Neuronal stem cell (in vitro differentiated cells): Measurements from ENCODE around the gene INSR.

Experiments
- DNase-seq: peaks from one replicate; pipeline ENCODE4 v3.0.0-alpha.2; 2013; ENCODE audit warnings: low spot score
- H2AFZ ChIP-seq: one replicate; pipeline ENCODE4 v1.6.1; 2013; ENCODE audit warnings: mild to moderate bottlenecking, low read length, inconsistent platforms
- H2AK5ac ChIP-seq: 2 replicates; pipeline ENCODE4 v1.6.1; 2013; ENCODE audit warnings: low read depth, mild to moderate bottlenecking, inconsistent platforms, low read length, moderate library complexity, mixed read lengths
- H2BK120ac ChIP-seq: 2 replicates; pipeline ENCODE4 v1.6.1; 2013; ENCODE audit warnings: low read depth, mild to moderate bottlenecking, inconsistent platforms, low read length, moderate library complexity, mixed read lengths
- H2BK12ac ChIP-seq: one replicate; pipeline ENCODE4 v1.6.1; 2013; ENCODE audit warnings: low read length, inconsistent platforms
- H2BK15ac ChIP-seq: 2 replicates; pipeline ENCODE4 v1.6.1; 2013; ENCODE audit warnings: mild to moderate bottlenecking, low read length, inconsistent platforms, mixed read lengths
- H2BK5ac ChIP-seq: one replicate; pipeline ENCODE4 v1.6.1; 2013; ENCODE audit warnings: inconsistent platforms, mild to moderate bottlenecking, low read length, moderate library complexity
- H3K14ac ChIP-seq: one replicate; pipeline ENCODE4 v1.6.1; 2013; ENCODE audit warnings: low read length, inconsistent platforms
- H3K18ac ChIP-seq: 2 replicates; pipeline ENCODE4 v1.6.1; 2013; ENCODE audit warnings: low read length, inconsistent platforms
- H3K23ac ChIP-seq: 2 replicates; pipeline ENCODE4 v1.6.1; 2013; ENCODE audit warnings: low read depth, mild to moderate bottlenecking, mixed read lengths, low read length, inconsistent platforms; ENCODE audit not compliant: poor library complexity
- H3K27ac ChIP-seq: replicated peaks from 3 replicates; pipeline ENCODE4 v1.5.1; 2013; ENCODE audit warnings: low read length, inconsistent platforms
- H3K27me3 ChIP-seq, 3 experiments: 2 replicates each; pipeline ENCODE4 v1.6.1; 2013; ENCODE audit warnings: low read length in 3 of 3, mild to moderate bottlenecking in 2 of 3, inconsistent platforms in 1 of 3, low read depth in 1 of 3, mixed read lengths in 1 of 3, moderate library complexity in 1 of 3; ENCODE audit not compliant: control insufficient read depth in 3 of 3, insufficient read depth in 3 of 3
- H3K36me3 ChIP-seq, 2 donors: replicated peaks in 1 of 2; 2 replicates each; pipeline ENCODE4 v1.6.1; 2013; ENCODE audit warnings: low read length in 2 of 2; ENCODE audit not compliant: control insufficient read depth in 2 of 2, insufficient read depth in 2 of 2
- H3K4ac ChIP-seq: 2 replicates; pipeline ENCODE4 v1.6.1; 2013; ENCODE audit warnings: inconsistent platforms, mild to moderate bottlenecking, low read length, moderate library complexity
- H3K4me1 ChIP-seq, 2 donors: 1 replicate in 1 of 2; 2 replicates in 1 of 2; pipeline ENCODE4 v1.6.1; 2013; ENCODE audit warnings: low read length in 2 of 2, low read depth in 1 of 2; ENCODE audit not compliant: control insufficient read depth in 2 of 2, insufficient read depth in 1 of 2
- H3K4me2 ChIP-seq: one replicate; pipeline ENCODE4 v1.6.1; 2013; ENCODE audit warnings: mild to moderate bottlenecking, low read length, inconsistent platforms; ENCODE audit not compliant: insufficient read depth, poor library complexity, severe bottlenecking
- H3K4me3 ChIP-seq, 2 donors: 2 replicates each; pipeline ENCODE4 v1.5.1; 2013; ENCODE audit warnings: low read length in 2 of 2, mild to moderate bottlenecking in 2 of 2, inconsistent platforms in 1 of 2, moderate library complexity in 1 of 2
- H3K79me1 ChIP-seq: one replicate; pipeline ENCODE4 v1.6.1; 2013; ENCODE audit warnings: low read depth, mild to moderate bottlenecking, inconsistent platforms, low read length, moderate library complexity
- H3K9ac ChIP-seq: one replicate; pipeline ENCODE4 v1.6.1; 2013; ENCODE audit warnings: mild to moderate bottlenecking, low read depth, low read length, inconsistent platforms; ENCODE audit not compliant: poor library complexity
- H3K9me3 ChIP-seq, 2 donors: replicated peaks in 1 of 2; 2 replicates each; pipeline versions ENCODE3 to v1.6.1; 2013; ENCODE audit warnings: low read length in 2 of 2, mild to moderate bottlenecking in 2 of 2, inconsistent platforms in 1 of 2, low read depth in 1 of 2, mixed read lengths in 1 of 2, moderate library complexity in 1 of 2; ENCODE audit not compliant: control insufficient read depth in 2 of 2, insufficient read depth in 1 of 2
- H4K8ac ChIP-seq: one replicate; pipeline ENCODE4 v1.6.1; 2013; ENCODE audit warnings: low read depth, mild to moderate bottlenecking, inconsistent platforms, low read length, moderate library complexity
- H4K91ac ChIP-seq: one replicate; pipeline ENCODE4 v1.6.1; 2013; ENCODE audit warnings: low read length, low read depth, mild to moderate bottlenecking, inconsistent platforms; ENCODE audit not compliant: poor library complexity
- WGBS, 2 donors: extraction: QIAGEN DNeasy Blood & Tissue Kit; methylation state at CpG; one replicate each; pipeline ENCODE4 v1.1.7; 2013; ENCODE audit warnings: missing lambda C conversion rate in 2 of 2, mixed read lengths in 1 of 2; ENCODE audit not compliant: insufficient read length in 2 of 2, insufficient replicate concordance in 1 of 2; ENCODE audit errors: extremely low coverage in 2 of 2; 5-methylcytosine and 5-hydroxymethylcytosine counted together

INSR gene

DNA sequence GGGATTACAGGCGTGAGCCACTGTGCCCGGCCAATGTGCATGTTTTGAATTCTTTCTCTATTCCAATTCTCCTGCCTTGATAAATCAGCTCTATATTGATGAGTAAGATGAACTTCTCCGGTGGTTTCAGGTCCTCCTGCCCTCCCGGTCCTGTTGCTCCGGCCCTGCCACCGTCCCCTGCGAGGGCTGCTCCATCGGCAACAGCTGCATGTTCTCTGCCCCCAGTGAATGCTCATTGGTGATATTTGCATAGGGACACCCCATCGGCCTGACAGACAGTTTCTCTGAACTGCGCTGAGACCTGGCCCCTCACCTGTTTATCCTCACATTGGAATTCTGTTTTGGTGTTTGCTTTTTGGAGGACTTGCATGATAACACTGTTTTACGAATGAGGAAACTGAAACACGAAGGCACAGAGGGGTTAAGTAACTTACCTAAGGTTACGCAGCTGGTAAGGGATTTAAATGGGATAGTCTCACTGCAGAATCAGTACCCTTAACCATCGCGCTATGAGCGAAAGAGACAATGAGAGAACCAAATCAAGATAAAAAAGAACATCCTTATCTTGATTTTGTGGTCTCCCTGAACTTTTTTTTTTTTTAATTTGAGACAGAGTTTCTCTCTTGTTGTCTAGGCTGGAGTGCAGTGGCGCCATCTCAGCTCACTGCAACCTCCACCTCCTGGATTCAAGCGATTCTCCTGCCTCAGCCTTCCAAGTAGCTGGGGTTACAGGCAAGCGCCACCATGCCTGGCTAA lies 192.5 kb downstream of the INSR start:
- no peak overlapping the region for H3K23ac ChIP-seq
- no peak overlapping the region for H3K4me2 ChIP-seq
- no peak overlapping the region for H2BK15ac ChIP-seq
- H2BK5ac ChIP-seq = no peak overlapping the region
- H2BK120ac ChIP-seq = no peak overlapping the region
- H3K4ac ChIP-seq = no peak overlapping the region
- no peak overlapping the region for H2AFZ ChIP-seq
- no peak overlapping the region for H3K27ac ChIP-seq
- H2BK12ac ChIP-seq = no peak overlapping the region
- no peak overlapping the region for H3K9ac ChIP-seq
- no peak overlapping the region for H3K14ac ChIP-seq
- H4K8ac ChIP-seq = no peak overlapping the region
- DNase-seq = no peak
- H4K91ac ChIP-seq = no peak overlapping the region
- no peaks in the 10 kb centered on the region for H3K36me3 ChIP-seq
- peaks cover 3 to 13% of the 10 kb centered on the region in 2 donors for H3K9me3 ChIP-seq
- H2AK5ac ChIP-seq = peak overlapping the region; percentile 71
- WGBS, 2 donors = no CpG with 5 or more reads among the region's 19 CpGs
- no peaks in the 10 kb centered on the region for H3K79me1 ChIP-seq
- H3K4me3 ChIP-seq = no peak overlapping the region
- no peak overlapping the region for H3K18ac ChIP-seq
- no peaks in the 10 kb centered on the region for H3K27me3 ChIP-seq
- peaks cover 0 to 5% of the 10 kb centered on the region in 2 donors for H3K4me1 ChIP-seq

- Histone ChIP-seq H3K14ac (no peak overlapping the region), H4K91ac (no peak overlapping the region), H2AFZ (peak overlapping the region; percentile 81), H3K79me1 (no peaks in the 10 kb centered on the region), H3K9me3 (peaks cover 5 to 29% of the 10 kb centered on the region in 2 donors), H3K9ac (peak overlapping the region; percentile 87), H3K4me1 (peaks cover 0 to 5% of the 10 kb centered on the region in 2 donors), H2BK12ac (no peak overlapping the region), H3K4me2 (peak overlapping the region; percentile 64), H3K18ac (peak overlapping the region; percentile 98), H3K4me3 (peak overlapping the region; percentile 67 to 95), H3K27ac (peak overlapping the region; percentile 99), H2BK5ac (peak overlapping the region; percentile 92), H3K36me3 (peaks cover 0 to 3% of the 10 kb centered on the region in 2 donors), H3K23ac (no peak overlapping the region), H3K27me3 (no peaks in the 10 kb centered on the region), H2BK120ac (no peak overlapping the region), H2AK5ac (no peak overlapping the region), H2BK15ac (no peak overlapping the region), H3K4ac (no peak overlapping the region), H4K8ac (no peak overlapping the region)
- DNase-seq = no peak
- no CpG with 5 or more reads among the region's 9 CpGs for WGBS, 2 donors
Measured at GRCh38 chr19:7099597-7099921, 194.7 kb downstream of the INSR start.

- Histone ChIP-seq H4K8ac (peak overlapping the region; percentile 73), H3K14ac (no peak overlapping the region), H3K4ac (no peak overlapping the region), H2AK5ac (no peak overlapping the region), H3K4me3 (peak overlapping the region; percentile 67 to 95), H3K23ac (peak overlapping the region; percentile 95), H2BK12ac (no peak overlapping the region), H3K4me1 (peaks cover 0 to 5% of the 10 kb centered on the region in 2 donors), H2BK120ac (no peak overlapping the region), H3K9ac (peak overlapping the region; percentile 99), H3K9me3 (peaks cover 5 to 30% of the 10 kb centered on the region in 2 donors), H3K4me2 (peak overlapping the region; percentile 64), H3K36me3 (peaks cover 0 to 3% of the 10 kb centered on the region in 2 donors), H2BK5ac (peak overlapping the region; percentile 92), H2AFZ (peak overlapping the region; percentile 81), H3K27ac (peak overlapping the region; percentile 99), H3K27me3 (no peaks in the 10 kb centered on the region), H3K18ac (peak overlapping the region; percentile 100), H2BK15ac (peak overlapping the region; percentile 62), H4K91ac (no peak overlapping the region), H3K79me1 (no peaks in the 10 kb centered on the region)
- peak; percentile 92 for DNase-seq
- WGBS, 2 donors = no CpG with 5 or more reads among the region's 78 CpGs
Measured at GRCh38 chr19:7098701-7099596, 195.3 kb downstream of the INSR start.

GRCh38 chr19:7098096-7098495 lies 196.1 kb downstream of the INSR start:
- Histone ChIP-seq H3K4ac (no peak overlapping the region), H3K36me3 (peaks cover 0 to 3% of the 10 kb centered on the region in 2 donors), H3K27me3 (no peaks in the 10 kb centered on the region), H3K14ac (no peak overlapping the region), H2BK120ac (no peak overlapping the region), H3K27ac (no peak overlapping the region), H2AK5ac (no peak overlapping the region), H3K23ac (no peak overlapping the region), H3K4me2 (no peak overlapping the region), H2BK15ac (no peak overlapping the region), H3K18ac (no peak overlapping the region), H3K79me1 (no peaks in the 10 kb centered on the region), H2AFZ (peak overlapping the region; percentile 81), H2BK12ac (no peak overlapping the region), H4K8ac (no peak overlapping the region), H3K9ac (no peak overlapping the region), H3K4me3 (peak overlapping the region in 1 of 2 donors; percentile 67), H2BK5ac (no peak overlapping the region), H4K91ac (no peak overlapping the region), H3K4me1 (peaks cover 0 to 5% of the 10 kb centered on the region in 2 donors), H3K9me3 (peaks cover 8 to 34% of the 10 kb centered on the region in 2 donors)
- WGBS, 2 donors = no CpG with 5 or more reads among the region's 3 CpGs
- DNase-seq = no peak
